ENCODE data around the gene TUBGCP3. TPM values are rescaled to one million over a fixed set of nuclear protein-coding genes. Genes with fewer than 3 reads are reported as not detected.
"Not testable (repeated sequence)": the region's sequence is repeated elsewhere in the genome, so short reads cannot be mapped to it uniquely, and the experiment has no call there.

TUBGCP3 gene
- total RNA-seq, 6 donors from 2014 or later, result 27.7 to 50.3 (median 34.9) TPM

GRCh38 chr13:112556600-112556999 is 31.4 kb downstream of the TUBGCP3 start:
- WGBS, 2 donors, result 94% methylated on average over 5 of the region's 5 CpGs
- Histone ChIP-seq H3K9me3 (no peaks in the 10 kb centered on the region), H3K36me3 (peaks cover 31 to 87% (median 59%) of the 10 kb centered on the region in 4 donors), H3K27me3 (no peaks in the 10 kb centered on the region), H3K4me1 (no peaks in the 10 kb centered on the region), H3K27ac (no peak overlapping the region), H3K4me3 (no peak overlapping the region)
- ATAC-seq (ENCODE audit: low FRiP score in 2 of 2), result no peak
- DNase-seq, result no peak
- no peak for TF ChIP-seq POLR2AphosphoS5 (IDR thresholded peaks at IDR 0.05)
- TF ChIP-seq POLR2A (IDR thresholded peaks at IDR 0.05), result no peak
- TF ChIP-seq, protein P1, sequence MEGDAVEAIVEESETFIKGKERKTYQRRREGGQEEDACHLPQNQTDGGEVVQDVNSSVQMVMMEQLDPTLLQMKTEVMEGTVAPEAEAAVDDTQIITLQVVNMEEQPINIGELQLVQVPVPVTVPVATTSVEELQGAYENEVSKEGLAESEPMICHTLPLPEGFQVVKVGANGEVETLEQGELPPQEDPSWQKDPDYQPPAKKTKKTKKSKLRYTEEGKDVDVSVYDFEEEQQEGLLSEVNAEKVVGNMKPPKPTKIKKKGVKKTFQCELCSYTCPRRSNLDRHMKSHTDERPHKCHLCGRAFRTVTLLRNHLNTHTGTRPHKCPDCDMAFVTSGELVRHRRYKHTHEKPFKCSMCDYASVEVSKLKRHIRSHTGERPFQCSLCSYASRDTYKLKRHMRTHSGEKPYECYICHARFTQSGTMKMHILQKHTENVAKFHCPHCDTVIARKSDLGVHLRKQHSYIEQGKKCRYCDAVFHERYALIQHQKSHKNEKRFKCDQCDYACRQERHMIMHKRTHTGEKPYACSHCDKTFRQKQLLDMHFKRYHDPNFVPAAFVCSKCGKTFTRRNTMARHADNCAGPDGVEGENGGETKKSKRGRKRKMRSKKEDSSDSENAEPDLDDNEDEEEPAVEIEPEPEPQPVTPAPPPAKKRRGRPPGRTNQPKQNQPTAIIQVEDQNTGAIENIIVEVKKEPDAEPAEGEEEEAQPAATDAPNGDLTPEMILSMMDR (IDR thresholded peaks at IDR 0.05), result no peak
- TF ChIP-seq EP300 (IDR thresholded peaks at IDR 0.05), result no peak

GRCh38 chr13:112554214-112554850 is 33.6 kb downstream of the TUBGCP3 start:
- Histone ChIP-seq H3K9me3 (no peaks in the 10 kb centered on the region), H3K36me3 (peaks cover 31 to 95% (median 69%) of the 10 kb centered on the region in 4 donors), H3K27ac (no peak overlapping the region), H3K4me1 (no peaks in the 10 kb centered on the region), H3K27me3 (no peaks in the 10 kb centered on the region), H3K4me3 (no peak overlapping the region)
- 90 to 93% methylated on average over 7 of the region's 7 CpGs for WGBS, 2 donors
- no peak for ATAC-seq (ENCODE audit: low FRiP score in 2 of 2)
- DNase-seq, result no peak
- no peak for TF ChIP-seq POLR2A (IDR thresholded peaks at IDR 0.05)
- TF ChIP-seq EP300 (IDR thresholded peaks at IDR 0.05), result no peak
- no peak for TF ChIP-seq POLR2AphosphoS5 (IDR thresholded peaks at IDR 0.05)
- TF ChIP-seq, protein P1 (IDR thresholded peaks at IDR 0.05), result no peak

DNA sequence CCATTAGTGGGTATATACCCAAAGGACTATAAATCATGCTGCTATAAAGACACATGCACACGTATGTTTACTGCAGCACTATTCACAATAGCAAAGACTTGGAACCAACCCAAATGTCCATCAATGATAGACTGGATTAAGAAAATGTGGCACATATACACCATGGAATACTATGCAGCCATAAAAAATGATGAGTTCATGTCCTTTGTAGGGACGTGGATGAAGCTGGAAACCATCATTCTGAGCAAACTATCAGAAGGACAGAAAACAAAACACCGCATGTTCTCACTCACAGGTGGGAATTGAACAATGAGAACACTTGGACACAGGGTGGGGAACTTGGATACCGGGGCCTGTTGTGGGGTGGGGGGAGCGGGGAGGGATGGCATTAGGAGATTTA is 39.0 kb downstream of the TUBGCP3 start:
- not testable (repeated sequence) for H3K27ac ChIP-seq; H3K27me3 ChIP-seq; DNase-seq; ATAC-seq (ENCODE audit: low FRiP score in 2 of 2); H3K4me3 ChIP-seq; H3K9me3 ChIP-seq; H3K4me1 ChIP-seq
- WGBS, 2 donors, result 94 to 96% methylated on average over 4 to 5 of the region's 5 CpGs
- H3K36me3 ChIP-seq, result peaks cover 36 to 83% (median 63%) of the 10 kb centered on the region in 4 donors

- H3K36me3 ChIP-seq, result peaks cover 23 to 52% (median 34%) of the 10 kb centered on the region in 4 donors
- H3K4me1 ChIP-seq, result no peaks in the 10 kb centered on the region
- no peak overlapping the region for H3K4me3 ChIP-seq
- ATAC-seq (ENCODE audit: low FRiP score in 2 of 2), result no peak
- H3K27me3 ChIP-seq, result no peaks in the 10 kb centered on the region
- TF ChIP-seq, protein P1 (IDR thresholded peaks at IDR 0.05), result no peak
- TF ChIP-seq EP300 (IDR thresholded peaks at IDR 0.05) (no peak), POLR2AphosphoS5 (IDR thresholded peaks at IDR 0.05) (no peak), POLR2A (IDR thresholded peaks at IDR 0.05) (no peak)
- no peak for DNase-seq
- no peaks in the 10 kb centered on the region for H3K9me3 ChIP-seq
- H3K27ac ChIP-seq, result no peak overlapping the region
- 86% methylated on average over 3 of the region's 3 CpGs for WGBS, 2 donors
Observed at GRCh38 chr13:112545856-112546255, 42.1 kb downstream of the TUBGCP3 start.

DNA sequence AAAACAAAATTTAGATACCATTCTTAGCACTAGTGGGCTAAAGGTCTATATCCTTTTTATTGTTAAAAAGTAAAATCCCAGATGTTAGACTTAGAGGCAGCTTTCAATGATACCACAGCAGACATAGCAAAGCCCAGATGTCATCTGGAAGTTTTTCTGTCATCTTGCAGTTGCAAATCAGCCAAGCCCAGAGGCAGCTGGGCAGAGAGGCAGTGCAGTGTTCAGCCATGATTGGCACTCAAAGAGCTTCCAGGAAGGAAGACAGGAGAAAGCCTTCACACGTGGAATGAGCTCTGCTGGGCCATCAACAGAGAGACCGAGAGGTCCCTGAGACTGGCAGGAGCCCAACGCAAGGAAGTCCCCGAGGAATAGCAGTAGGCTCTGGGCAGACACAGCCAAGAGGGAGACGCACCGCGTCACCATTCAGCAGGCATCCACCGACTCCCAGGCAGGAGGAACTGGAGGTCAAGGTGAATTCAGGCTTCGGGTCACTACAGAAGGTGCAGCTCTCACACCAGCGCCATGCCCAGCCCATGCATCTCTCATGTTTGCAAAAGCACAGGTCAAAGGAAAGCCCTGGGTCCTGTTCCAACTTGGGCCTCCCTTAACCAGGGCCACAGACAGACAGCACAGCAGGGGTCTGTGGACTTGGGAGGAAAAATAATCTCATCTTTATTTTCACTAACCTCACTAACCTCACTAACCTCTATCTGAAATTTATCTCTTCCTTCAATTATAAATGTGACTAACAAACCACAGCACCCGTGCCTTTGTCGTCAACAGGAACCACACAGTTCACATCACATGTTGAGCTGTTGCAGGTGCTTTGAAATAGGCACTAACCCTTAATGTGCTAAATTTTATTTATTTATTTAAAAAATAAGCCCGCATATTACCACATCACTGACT is 54.9 kb downstream of the TUBGCP3 start:
- WGBS, 2 donors, result 86% methylated on average over 10 to 13 of the region's 13 CpGs
- TF ChIP-seq POLR2AphosphoS5 (IDR thresholded peaks at IDR 0.05) (no peak), EP300 (IDR thresholded peaks at IDR 0.05) (no peak), POLR2A (IDR thresholded peaks at IDR 0.05) (no peak)
- TF ChIP-seq, protein P1 (IDR thresholded peaks at IDR 0.05), result no peak
- Histone ChIP-seq H3K27ac (no peak overlapping the region), H3K4me3 (no peak overlapping the region), H3K4me1 (no peaks in the 10 kb centered on the region), H3K9me3 (no peaks in the 10 kb centered on the region), H3K36me3 (no peaks in the 10 kb centered on the region), H3K27me3 (no peaks in the 10 kb centered on the region)
- no peak for DNase-seq
- no peak for ATAC-seq (ENCODE audit: low FRiP score in 2 of 2)

Measured in upper lobe of left lung (tissue), 6 donors.